Bronchial epithelial cell (primary cell): ENCODE results near the gene ATOH1. TPM values are rescaled to one million over a fixed set of nuclear protein-coding genes. Genes with fewer than 3 reads are reported as not detected.

Experiments used
- DNase-seq: peaks from one replicate; pipeline ENCODE4 v3.0.0-alpha.2; 2010; ENCODE audit warnings: low read depth
- FAIRE-seq: peaks from 2 replicates; lab custom pipeline; 2011; peaks lifted over from hg19 to GRCh38; lab: Jason Lieb, UNC
- H3K27me3 ChIP-seq: 2 replicates; pipeline ENCODE4 v1.5.1; 2011; ENCODE audit warnings: low read length; ENCODE audit not compliant: control insufficient read depth, insufficient read depth
- H3K36me3 ChIP-seq: 2 replicates; pipeline ENCODE4 v1.5.1; 2011; ENCODE audit warnings: low read length; ENCODE audit not compliant: control insufficient read depth, insufficient read depth
- H3K4me3 ChIP-seq: 2 replicates; pipeline ENCODE4 v1.5.1; 2011; ENCODE audit warnings: mild to moderate bottlenecking, low read depth, low read length, control low read depth
- CTCF ChIP-seq: IDR thresholded peaks from 2 replicates; pipeline ENCODE4 v1.5.1; 2011; ENCODE audit warnings: mild to moderate bottlenecking, moderate library complexity, low read length, control low read depth, inconsistent platforms; ENCODE audit not compliant: insufficient read depth, severe bottlenecking
- total RNA-seq: library from RNA; depleted of rRNA; stranded (reverse); fragments of >200 nt; gene quantifications from 2 replicates; pipeline ENCODE4 v1.2.1, GENCODE V29; 2014

Gene ATOH1
- total RNA-seq, 1 donor from 2014 or later, result not detected

- no peak overlapping the region for H3K4me3 ChIP-seq
- TF ChIP-seq CTCF, result no peak
- no peaks in the 10 kb centered on the region for H3K36me3 ChIP-seq
- DNase-seq, result no peak
- no peaks in the 10 kb centered on the region for H3K27me3 ChIP-seq
- no peak for FAIRE-seq
These were observed 15.5 kb upstream of the ATOH1 start for GRCh38 chr4:93813092-93813491.

GRCh38 chr4:93814141-93814540 lies 14.4 kb upstream of the ATOH1 start:
- H3K27me3 ChIP-seq, result no peaks in the 10 kb centered on the region
- TF ChIP-seq CTCF, result no peak
- H3K4me3 ChIP-seq, result no peak overlapping the region
- FAIRE-seq (no peak), DNase-seq (peak; percentile 49)
- H3K36me3 ChIP-seq, result no peaks in the 10 kb centered on the region

DNA sequence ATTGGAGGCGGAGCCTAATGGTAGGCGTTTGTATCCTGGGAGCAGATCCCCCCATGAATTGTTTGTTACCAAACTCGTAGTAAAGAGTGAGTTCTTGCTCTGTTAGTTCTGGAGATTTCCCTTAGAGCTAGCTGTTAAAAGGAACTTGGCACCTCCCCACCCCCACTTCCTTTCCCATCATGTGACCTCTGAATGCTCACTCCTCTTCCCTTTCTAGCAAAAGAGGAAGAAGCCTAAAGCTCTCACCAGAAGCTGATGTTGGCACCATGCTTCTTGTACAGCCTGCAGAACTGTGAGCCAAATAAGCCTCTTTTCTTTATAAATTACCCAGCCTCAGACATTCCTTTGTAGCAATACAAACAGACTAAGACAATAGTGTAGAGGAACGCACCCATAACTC lies 13.8 kb upstream of the ATOH1 start:
- no peak for DNase-seq
- H3K36me3 ChIP-seq, result no peaks in the 10 kb centered on the region
- no peak for FAIRE-seq
- H3K27me3 ChIP-seq, result no peaks in the 10 kb centered on the region
- no peak for TF ChIP-seq CTCF
- no peak overlapping the region for H3K4me3 ChIP-seq

- no peak for TF ChIP-seq CTCF
- no peak for FAIRE-seq
These were observed 2.9 kb upstream of the ATOH1 start for GRCh38 chr4:93825551-93826216.

GRCh38 chr4:93827272-93827947 lies 1.1 kb upstream of the ATOH1 start:
- Histone ChIP-seq H3K36me3 (no peaks in the 10 kb centered on the region), H3K4me3 (no peak overlapping the region), H3K27me3 (peaks cover 27% of the 10 kb centered on the region)
- FAIRE-seq (no peak), DNase-seq (no peak)
- no peak for TF ChIP-seq CTCF

More at GRCh38 chr4:93825551-93826216, 2.9 kb upstream of the ATOH1 start:
- Histone ChIP-seq H3K27me3 (peaks cover 16% of the 10 kb centered on the region), H3K4me3 (no peak overlapping the region), H3K36me3 (no peaks in the 10 kb centered on the region)
- peak; percentile 61 for DNase-seq
